Endothelial cell of umbilical vein (primary cell): ENCODE measurements around the gene THSD7B. TPM values are rescaled to one million over a fixed set of nuclear protein-coding genes. Genes with fewer than 3 reads are reported as not detected.

Experiments
- BruUV-seq: library from RNA; stranded (reverse); fragments of 400-500 nt; replicated peaks from 2 replicates; lab custom pipeline; 2021; lab: Mats Ljungman, UMichigan
- CTCF ChIA-PET: fragments of 300-600, 350-600 bp; sonication (Branson Sonifier 250); formaldehyde crosslinking; loops from one replicate; lab custom pipeline; 2021; ENCODE audit warnings: antibody characterized with exemption, inconsistent platforms; lab: Charles Lee
- POLR2A ChIA-PET: fragments of 300-600, 350-600 bp; sonication (Branson Sonifier 250); formaldehyde crosslinking; loops from one replicate; lab custom pipeline; 2021; ENCODE audit warnings: antibody characterized with exemption, inconsistent platforms; lab: Charles Lee
- DNase-seq: peaks from one replicate; pipeline ENCODE4 v3.0.0-alpha.2; 2011; ENCODE audit warnings: low read depth, low spot score
- FAIRE-seq: peaks from 2 replicates; lab custom pipeline; 2011; peaks lifted over from hg19 to GRCh38; lab: Jason Lieb, UNC
- H2AFZ ChIP-seq: 2 replicates; pipeline ENCODE4 v1.6.0; 2012; ENCODE audit warnings: low read depth, low read length, control low read depth, inconsistent platforms
- H3K27ac ChIP-seq: 2 replicates; pipeline ENCODE4 v1.5.1; 2011; ENCODE audit warnings: low read depth, mild to moderate bottlenecking, control low read depth, low read length, moderate library complexity; ENCODE audit not compliant: insufficient read depth
- H3K27me3 ChIP-seq, 2 experiments: 2 replicates each; pipeline versions ENCODE4 v1.6.0 to v1.6.1; 2011; ENCODE audit warnings: low read length in 2 of 2, mixed read lengths in 1 of 2; ENCODE audit not compliant: control insufficient read depth in 2 of 2, insufficient read depth in 2 of 2
- H3K36me3 ChIP-seq, 2 experiments: 2 replicates in 1 of 2; 3 replicates in 1 of 2; pipeline ENCODE4 v1.5.1; 2011; ENCODE audit warnings: low read length in 2 of 2, mild to moderate bottlenecking in 1 of 2, moderate library complexity in 1 of 2; ENCODE audit not compliant: control insufficient read depth in 2 of 2, insufficient read depth in 2 of 2; ENCODE audit errors: extremely low read depth in 1 of 2
- H3K4me1 ChIP-seq: 3 replicates; pipeline ENCODE4 v1.5.1; 2011; ENCODE audit warnings: mild to moderate bottlenecking, low read length; ENCODE audit not compliant: control insufficient read depth, insufficient read depth; ENCODE audit errors: extremely low read depth
- H3K4me2 ChIP-seq: 2 replicates; pipeline ENCODE4 v1.6.1; 2011; ENCODE audit warnings: low read length, control low read depth, mixed read lengths; ENCODE audit not compliant: insufficient read depth
- H3K4me3 ChIP-seq, 3 experiments: fragments of 200-600 bp in 1 of 3; sonication (generic), shearing (Covaris generic) in 1 of 3; replicated peaks in 1 of 3; 2 replicates each; pipeline ENCODE4 v1.5.1; 2011 to 2016; ENCODE audit warnings: control low read depth in 3 of 3, low read length in 3 of 3, mild to moderate bottlenecking in 2 of 3, inconsistent platforms in 1 of 3, low read depth in 1 of 3, moderate library complexity in 1 of 3; ENCODE audit not compliant: insufficient read depth in 1 of 3
- H3K79me2 ChIP-seq: 2 replicates; pipeline ENCODE4 v1.6.0; 2012; ENCODE audit warnings: low read length, inconsistent platforms; ENCODE audit not compliant: control insufficient read depth, insufficient read depth
- H3K9ac ChIP-seq: replicated peaks from 2 replicates; pipeline ENCODE3; 2011; ENCODE audit warnings: low read length, control low read depth; ENCODE audit not compliant: insufficient read depth; ENCODE audit errors: extremely low read depth
- H3K9me1 ChIP-seq: replicated peaks from 3 replicates; pipeline ENCODE4 v1.6.0; 2011; ENCODE audit warnings: mild to moderate bottlenecking, low read length; ENCODE audit not compliant: control insufficient read depth, insufficient read depth; ENCODE audit errors: extremely low read depth
- H3K9me3 ChIP-seq: replicated peaks from 2 replicates; pipeline ENCODE4 v1.5.1; 2012; ENCODE audit warnings: low read length, inconsistent platforms; ENCODE audit not compliant: control insufficient read depth, insufficient read depth
- H4K20me1 ChIP-seq: replicated peaks from 2 replicates; pipeline ENCODE3; 2011; ENCODE audit warnings: mild to moderate bottlenecking, low read length; ENCODE audit not compliant: control insufficient read depth, insufficient read depth; ENCODE audit errors: extremely low read depth
- CTCF ChIP-seq, 2 donors: IDR thresholded peaks; 1 replicate in 1 of 2; 2 replicates in 1 of 2; pipeline ENCODE4 v1.5.1; 2011; ENCODE audit warnings: low read length in 2 of 2, mild to moderate bottlenecking in 2 of 2, moderate library complexity in 2 of 2, control low read depth in 1 of 2, inconsistent platforms in 1 of 2, low read depth in 1 of 2; ENCODE audit not compliant: insufficient read depth in 1 of 2; ENCODE audit errors: extremely low read depth in 1 of 2
- EZH2 ChIP-seq: IDR thresholded peaks from 2 replicates; pipeline ENCODE4 v1.6.1; 2012; ENCODE audit warnings: borderline replicate concordance, low read depth, mild to moderate bottlenecking, moderate library complexity, low read length, inconsistent platforms; ENCODE audit not compliant: severe bottlenecking
- FOS ChIP-seq: IDR thresholded peaks from 2 replicates; pipeline ENCODE4 v1.6.1; 2011; ENCODE audit warnings: mild to moderate bottlenecking, low read length, moderate library complexity, borderline replicate concordance; ENCODE audit not compliant: insufficient read depth
- GATA2 ChIP-seq: IDR thresholded peaks from 2 replicates; pipeline ENCODE4 v1.7.0; 2011; ENCODE audit warnings: low read depth, mild to moderate bottlenecking, moderate library complexity, mixed read lengths, low read length; ENCODE audit not compliant: insufficient read length, insufficient read depth
- JUN ChIP-seq: IDR thresholded peaks from 2 replicates; pipeline ENCODE4 v1.6.1; 2011; ENCODE audit warnings: borderline replicate concordance, low read depth; ENCODE audit not compliant: insufficient read length, insufficient read depth
- MAX ChIP-seq: IDR thresholded peaks from 2 replicates; pipeline ENCODE4 v1.6.1; 2011; ENCODE audit not compliant: insufficient read depth, insufficient read length
- MYC ChIP-seq: IDR thresholded peaks from one replicate; pipeline ENCODE4 v1.6.1; 2011; ENCODE audit warnings: mild to moderate bottlenecking, low read depth, low read length
- POLR2A ChIP-seq: IDR thresholded peaks from 2 replicates; pipeline ENCODE4 v1.6.1; 2012; ENCODE audit warnings: low read depth, mild to moderate bottlenecking, control low read depth, low read length
- POLR2AphosphoS5 ChIP-seq: IDR thresholded peaks from 2 replicates; pipeline ENCODE4 v1.6.1; 2012; ENCODE audit warnings: low read depth, mild to moderate bottlenecking, control low read depth, low read length, moderate library complexity; ENCODE audit not compliant: insufficient read depth
- dilution Hi-C: fragments of 300-500 bp; cut with MboI; formaldehyde crosslinking; loops from one replicate; pipeline ENCODE4 v1.15.0; 2019; ENCODE audit warnings: low sequenced_read_pairs; ENCODE audit not compliant: extremely low pct_ligation_motif_present
- intact Hi-C: fragments of 100-400 bp; cut with micrococcal nuclease; formaldehyde crosslinking; loops from one replicate; pipeline ENCODE4 v1.10.0; 2022
- polyA plus RNA-seq, 4 experiments: library from polyadenylated mRNA; depleted of rRNA in 3 of 4; stranded (reverse) in 3 of 4; unstranded in 1 of 4; fragments of >200 nt; gene quantifications; 2 replicates each; pipeline versions ENCODE4 v1.2.1 to v1.2.3, GENCODE V29; 2011 to 2012; ENCODE audit warnings: missing spikeins in 1 of 4
- total RNA-seq: library from RNA; stranded (reverse); gene quantifications from 2 replicates; pipeline ENCODE4 v1.2.3, GENCODE V29; 2021

THSD7B gene
- total and polyA plus RNA-seq, 2 donors (not counting 3 experiments of a cell fraction or from before 2014, with no cell fraction given): 0.04 TPM; not detected in 1

DNA sequence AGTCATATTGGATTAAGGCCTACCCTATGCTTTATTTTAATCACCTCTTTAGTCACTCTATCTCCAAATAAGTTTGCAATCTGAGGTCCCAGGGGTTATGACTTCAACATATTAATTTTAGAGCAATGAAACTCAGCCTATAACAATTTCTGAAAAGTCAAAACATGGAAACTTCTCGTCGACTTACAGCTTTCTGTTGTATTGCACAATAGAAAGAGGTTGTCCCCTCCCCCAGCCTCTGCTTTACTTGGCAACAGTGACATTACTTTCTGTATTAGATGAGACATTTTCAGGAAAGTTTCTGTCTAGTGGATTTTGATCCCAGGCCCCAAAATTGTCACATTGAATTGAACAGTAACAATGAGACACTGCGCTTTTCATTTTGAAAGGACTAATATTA lies 326.4 kb downstream of the THSD7B start:
- H2AFZ ChIP-seq: no peak overlapping the region
- H4K20me1 ChIP-seq: no peaks in the 10 kb centered on the region
- H3K9me1 ChIP-seq: no peaks in the 10 kb centered on the region
- TF ChIP-seq EZH2: no peak
- TF ChIP-seq POLR2A: no peak
- TF ChIP-seq JUN: no peak
- TF ChIP-seq GATA2: no peak
- TF ChIP-seq FOS: no peak
- TF ChIP-seq CTCF (IDR thresholded peaks at IDR 0.05; ENCODE audit: extremely low read depth in 1 of 2, insufficient read depth in 1 of 2, low read depth in 1 of 2, low read length in 2 of 2): no peak
- TF ChIP-seq MAX: no peak
- no peak for TF ChIP-seq MYC
- TF ChIP-seq POLR2AphosphoS5: no peak
- BruUV-seq: no TSS peak
- DNase-seq (no peak), FAIRE-seq (no peak)
- no peak overlapping the region for H3K9ac ChIP-seq
- H3K4me3 ChIP-seq: no peak overlapping the region
- H3K36me3 ChIP-seq: no peaks in the 10 kb centered on the region
- H3K79me2 ChIP-seq: no peaks in the 10 kb centered on the region
- H3K9me3 ChIP-seq: no peaks in the 10 kb centered on the region
- no peaks in the 10 kb centered on the region for H3K4me1 ChIP-seq
- dilution Hi-C loops: no loop called here
- no peak overlapping the region for H3K27ac ChIP-seq
- ChIA-PET CTCF (no interaction called here), POLR2A (no interaction called here)
- no peaks in the 10 kb centered on the region for H3K27me3 ChIP-seq
- no peak overlapping the region for H3K4me2 ChIP-seq
- intact Hi-C loops: no loop called here
